ENCODE data around the gene TBC1D14. TPM values are rescaled to one million over a fixed set of nuclear protein-coding genes. Genes with fewer than 3 reads are reported as not detected.

Gene TBC1D14
- total and polyA plus RNA-seq, 9 of the 15 experiments (the other 6 are each of a cell fraction or from before 2014, with no cell fraction given), result 2.1 to 59.6 (median 44.8) TPM

DNA sequence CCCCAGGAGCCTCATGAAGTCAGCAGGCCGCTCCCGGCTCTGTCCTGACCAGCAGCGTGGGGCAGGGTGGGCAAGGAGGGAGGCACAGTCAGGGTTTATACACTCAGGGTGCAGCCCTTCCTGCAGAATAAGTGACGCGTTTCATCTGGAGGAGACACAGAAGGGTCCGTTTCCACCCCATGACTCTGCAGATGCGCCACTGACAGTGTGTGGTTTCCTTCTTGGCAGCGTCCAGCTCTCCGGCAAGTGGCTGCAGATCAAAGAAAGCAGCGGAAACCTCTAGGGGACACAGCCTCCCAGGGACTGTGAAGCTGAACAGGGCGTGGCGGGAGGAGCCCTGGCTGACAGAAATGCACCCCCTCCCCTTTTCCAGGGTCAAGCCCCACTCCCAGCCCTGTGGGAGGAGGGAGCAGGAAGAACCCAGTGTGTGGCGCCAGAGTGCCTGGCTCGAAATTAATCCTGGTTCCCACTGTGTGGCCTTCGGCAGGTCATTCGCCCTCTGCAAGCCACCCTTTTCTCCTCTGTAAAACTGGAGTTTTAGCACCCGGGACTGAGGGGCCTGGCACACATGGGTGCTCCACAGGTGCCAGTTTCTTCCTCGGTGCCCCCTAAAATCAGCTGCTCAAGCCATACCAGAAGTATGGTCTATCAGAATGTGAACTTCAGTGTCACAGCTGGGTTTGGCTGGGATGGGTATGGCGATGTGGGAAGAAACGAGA is 17.3 kb upstream of the TBC1D14 start (continued):
- TF ChIP-seq ZBED1 (IDR thresholded peaks at IDR 0.05) (no peak), KHSRP (IDR thresholded peaks at IDR 0.05) (no peak), ZNF212 (CRISPR knock-in tag; IDR thresholded peaks at IDR 0.05) (no peak), FOXK1 (CRISPR knock-in tag; IDR thresholded peaks at IDR 0.05; ENCODE audit: borderline replicate concordance) (no peak), ZNF589 (CRISPR knock-in tag; IDR thresholded peaks at IDR 0.05; ENCODE audit: low read depth) (peak; percentile 69; the same call in 1 of the 2 replicates)
- TF ChIP-seq, protein P1, sequence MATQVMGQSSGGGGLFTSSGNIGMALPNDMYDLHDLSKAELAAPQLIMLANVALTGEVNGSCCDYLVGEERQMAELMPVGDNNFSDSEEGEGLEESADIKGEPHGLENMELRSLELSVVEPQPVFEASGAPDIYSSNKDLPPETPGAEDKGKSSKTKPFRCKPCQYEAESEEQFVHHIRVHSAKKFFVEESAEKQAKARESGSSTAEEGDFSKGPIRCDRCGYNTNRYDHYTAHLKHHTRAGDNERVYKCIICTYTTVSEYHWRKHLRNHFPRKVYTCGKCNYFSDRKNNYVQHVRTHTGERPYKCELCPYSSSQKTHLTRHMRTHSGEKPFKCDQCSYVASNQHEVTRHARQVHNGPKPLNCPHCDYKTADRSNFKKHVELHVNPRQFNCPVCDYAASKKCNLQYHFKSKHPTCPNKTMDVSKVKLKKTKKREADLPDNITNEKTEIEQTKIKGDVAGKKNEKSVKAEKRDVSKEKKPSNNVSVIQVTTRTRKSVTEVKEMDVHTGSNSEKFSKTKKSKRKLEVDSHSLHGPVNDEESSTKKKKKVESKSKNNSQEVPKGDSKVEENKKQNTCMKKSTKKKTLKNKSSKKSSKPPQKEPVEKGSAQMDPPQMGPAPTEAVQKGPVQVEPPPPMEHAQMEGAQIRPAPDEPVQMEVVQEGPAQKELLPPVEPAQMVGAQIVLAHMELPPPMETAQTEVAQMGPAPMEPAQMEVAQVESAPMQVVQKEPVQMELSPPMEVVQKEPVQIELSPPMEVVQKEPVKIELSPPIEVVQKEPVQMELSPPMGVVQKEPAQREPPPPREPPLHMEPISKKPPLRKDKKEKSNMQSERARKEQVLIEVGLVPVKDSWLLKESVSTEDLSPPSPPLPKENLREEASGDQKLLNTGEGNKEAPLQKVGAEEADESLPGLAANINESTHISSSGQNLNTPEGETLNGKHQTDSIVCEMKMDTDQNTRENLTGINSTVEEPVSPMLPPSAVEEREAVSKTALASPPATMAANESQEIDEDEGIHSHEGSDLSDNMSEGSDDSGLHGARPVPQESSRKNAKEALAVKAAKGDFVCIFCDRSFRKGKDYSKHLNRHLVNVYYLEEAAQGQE (IDR thresholded peaks at IDR 0.05; ENCODE audit: borderline replicate concordance), result peak; percentile 43; the same call in 1 of the 2 replicates
- TF ChIP-seq, protein P1 (CRISPR knock-in tag; IDR thresholded peaks at IDR 0.05; ENCODE audit: low read depth), result no peak
- TF ChIP-seq, protein P2, sequence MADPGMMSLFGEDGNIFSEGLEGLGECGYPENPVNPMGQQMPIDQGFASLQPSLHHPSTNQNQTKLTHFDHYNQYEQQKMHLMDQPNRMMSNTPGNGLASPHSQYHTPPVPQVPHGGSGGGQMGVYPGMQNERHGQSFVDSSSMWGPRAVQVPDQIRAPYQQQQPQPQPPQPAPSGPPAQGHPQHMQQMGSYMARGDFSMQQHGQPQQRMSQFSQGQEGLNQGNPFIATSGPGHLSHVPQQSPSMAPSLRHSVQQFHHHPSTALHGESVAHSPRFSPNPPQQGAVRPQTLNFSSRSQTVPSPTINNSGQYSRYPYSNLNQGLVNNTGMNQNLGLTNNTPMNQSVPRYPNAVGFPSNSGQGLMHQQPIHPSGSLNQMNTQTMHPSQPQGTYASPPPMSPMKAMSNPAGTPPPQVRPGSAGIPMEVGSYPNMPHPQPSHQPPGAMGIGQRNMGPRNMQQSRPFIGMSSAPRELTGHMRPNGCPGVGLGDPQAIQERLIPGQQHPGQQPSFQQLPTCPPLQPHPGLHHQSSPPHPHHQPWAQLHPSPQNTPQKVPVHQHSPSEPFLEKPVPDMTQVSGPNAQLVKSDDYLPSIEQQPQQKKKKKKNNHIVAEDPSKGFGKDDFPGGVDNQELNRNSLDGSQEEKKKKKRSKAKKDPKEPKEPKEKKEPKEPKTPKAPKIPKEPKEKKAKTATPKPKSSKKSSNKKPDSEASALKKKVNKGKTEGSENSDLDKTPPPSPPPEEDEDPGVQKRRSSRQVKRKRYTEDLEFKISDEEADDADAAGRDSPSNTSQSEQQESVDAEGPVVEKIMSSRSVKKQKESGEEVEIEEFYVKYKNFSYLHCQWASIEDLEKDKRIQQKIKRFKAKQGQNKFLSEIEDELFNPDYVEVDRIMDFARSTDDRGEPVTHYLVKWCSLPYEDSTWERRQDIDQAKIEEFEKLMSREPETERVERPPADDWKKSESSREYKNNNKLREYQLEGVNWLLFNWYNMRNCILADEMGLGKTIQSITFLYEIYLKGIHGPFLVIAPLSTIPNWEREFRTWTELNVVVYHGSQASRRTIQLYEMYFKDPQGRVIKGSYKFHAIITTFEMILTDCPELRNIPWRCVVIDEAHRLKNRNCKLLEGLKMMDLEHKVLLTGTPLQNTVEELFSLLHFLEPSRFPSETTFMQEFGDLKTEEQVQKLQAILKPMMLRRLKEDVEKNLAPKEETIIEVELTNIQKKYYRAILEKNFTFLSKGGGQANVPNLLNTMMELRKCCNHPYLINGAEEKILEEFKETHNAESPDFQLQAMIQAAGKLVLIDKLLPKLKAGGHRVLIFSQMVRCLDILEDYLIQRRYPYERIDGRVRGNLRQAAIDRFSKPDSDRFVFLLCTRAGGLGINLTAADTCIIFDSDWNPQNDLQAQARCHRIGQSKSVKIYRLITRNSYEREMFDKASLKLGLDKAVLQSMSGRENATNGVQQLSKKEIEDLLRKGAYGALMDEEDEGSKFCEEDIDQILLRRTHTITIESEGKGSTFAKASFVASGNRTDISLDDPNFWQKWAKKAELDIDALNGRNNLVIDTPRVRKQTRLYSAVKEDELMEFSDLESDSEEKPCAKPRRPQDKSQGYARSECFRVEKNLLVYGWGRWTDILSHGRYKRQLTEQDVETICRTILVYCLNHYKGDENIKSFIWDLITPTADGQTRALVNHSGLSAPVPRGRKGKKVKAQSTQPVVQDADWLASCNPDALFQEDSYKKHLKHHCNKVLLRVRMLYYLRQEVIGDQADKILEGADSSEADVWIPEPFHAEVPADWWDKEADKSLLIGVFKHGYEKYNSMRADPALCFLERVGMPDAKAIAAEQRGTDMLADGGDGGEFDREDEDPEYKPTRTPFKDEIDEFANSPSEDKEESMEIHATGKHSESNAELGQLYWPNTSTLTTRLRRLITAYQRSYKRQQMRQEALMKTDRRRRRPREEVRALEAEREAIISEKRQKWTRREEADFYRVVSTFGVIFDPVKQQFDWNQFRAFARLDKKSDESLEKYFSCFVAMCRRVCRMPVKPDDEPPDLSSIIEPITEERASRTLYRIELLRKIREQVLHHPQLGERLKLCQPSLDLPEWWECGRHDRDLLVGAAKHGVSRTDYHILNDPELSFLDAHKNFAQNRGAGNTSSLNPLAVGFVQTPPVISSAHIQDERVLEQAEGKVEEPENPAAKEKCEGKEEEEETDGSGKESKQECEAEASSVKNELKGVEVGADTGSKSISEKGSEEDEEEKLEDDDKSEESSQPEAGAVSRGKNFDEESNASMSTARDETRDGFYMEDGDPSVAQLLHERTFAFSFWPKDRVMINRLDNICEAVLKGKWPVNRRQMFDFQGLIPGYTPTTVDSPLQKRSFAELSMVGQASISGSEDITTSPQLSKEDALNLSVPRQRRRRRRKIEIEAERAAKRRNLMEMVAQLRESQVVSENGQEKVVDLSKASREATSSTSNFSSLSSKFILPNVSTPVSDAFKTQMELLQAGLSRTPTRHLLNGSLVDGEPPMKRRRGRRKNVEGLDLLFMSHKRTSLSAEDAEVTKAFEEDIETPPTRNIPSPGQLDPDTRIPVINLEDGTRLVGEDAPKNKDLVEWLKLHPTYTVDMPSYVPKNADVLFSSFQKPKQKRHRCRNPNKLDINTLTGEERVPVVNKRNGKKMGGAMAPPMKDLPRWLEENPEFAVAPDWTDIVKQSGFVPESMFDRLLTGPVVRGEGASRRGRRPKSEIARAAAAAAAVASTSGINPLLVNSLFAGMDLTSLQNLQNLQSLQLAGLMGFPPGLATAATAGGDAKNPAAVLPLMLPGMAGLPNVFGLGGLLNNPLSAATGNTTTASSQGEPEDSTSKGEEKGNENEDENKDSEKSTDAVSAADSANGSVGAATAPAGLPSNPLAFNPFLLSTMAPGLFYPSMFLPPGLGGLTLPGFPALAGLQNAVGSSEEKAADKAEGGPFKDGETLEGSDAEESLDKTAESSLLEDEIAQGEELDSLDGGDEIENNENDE (IDR thresholded peaks at IDR 0.05; ENCODE audit: low read depth, low read length), result no peak

Data from K562 (cell line).